GM19463 (cell line): ENCODE results near the gene TNXB.
A peak's percentile ranks its signal among the peaks of the same experiment; 100 is the strongest.

Experiments
- ATAC-seq: cut with Tn5 transposase; IDR thresholded peaks from one replicate; pipeline ENCODE4 v1.9.1; 2021; ENCODE audit warnings: mild to moderate bottlenecking, moderate library complexity; ENCODE audit not compliant: unreplicated experiment

TNXB gene

GRCh38 chr6:32140420-32141046 lies 31.4 kb upstream of the TNXB start:
- ATAC-seq = no peak

DNA sequence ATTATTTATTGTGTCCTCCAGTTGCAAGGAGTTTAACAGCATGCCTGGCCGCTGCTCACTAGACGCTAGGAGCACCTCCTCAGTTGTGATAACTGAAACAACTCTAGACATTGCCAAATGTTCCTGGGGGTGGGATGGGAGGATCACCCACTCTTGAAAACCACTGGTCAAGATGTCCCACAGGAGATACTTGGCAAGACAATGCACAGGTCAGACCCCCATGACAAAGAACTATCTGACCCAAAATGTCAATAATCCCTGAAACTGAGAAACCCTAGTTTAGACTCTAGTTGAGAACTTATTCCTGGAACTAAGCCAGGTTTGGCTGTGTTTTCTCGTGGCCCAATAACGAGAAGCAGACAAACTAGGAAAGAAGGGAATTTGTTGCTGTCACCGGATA lies 30.5 kb upstream of the TNXB start:
- ATAC-seq = no peak

GRCh38 chr6:32137454-32137853 lies 28.3 kb upstream of the TNXB start:
- ATAC-seq = no peak

- ATAC-seq = no peak
Measured at GRCh38 chr6:32133786-32134185, 24.6 kb upstream of the TNXB start.

DNA sequence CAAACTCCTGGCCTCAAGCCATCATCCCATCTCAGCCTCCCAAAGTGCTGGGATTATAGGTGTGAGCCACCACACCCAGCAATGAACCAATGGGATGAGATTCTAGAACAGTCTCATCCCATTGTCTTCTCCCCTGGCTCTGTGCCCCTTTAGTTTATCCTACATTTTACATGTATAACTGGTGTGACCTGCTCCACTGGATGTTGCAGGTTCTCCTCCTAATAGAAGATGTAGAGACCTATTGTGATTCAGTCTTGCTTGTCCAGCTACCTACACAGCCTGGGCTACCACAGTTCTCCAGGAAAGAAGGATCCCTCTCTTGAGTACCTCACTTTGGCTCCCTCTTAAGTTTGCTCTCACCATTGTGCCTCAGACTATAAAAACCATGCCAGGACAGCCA lies 23.0 kb upstream of the TNXB start:
- no peak for ATAC-seq

DNA sequence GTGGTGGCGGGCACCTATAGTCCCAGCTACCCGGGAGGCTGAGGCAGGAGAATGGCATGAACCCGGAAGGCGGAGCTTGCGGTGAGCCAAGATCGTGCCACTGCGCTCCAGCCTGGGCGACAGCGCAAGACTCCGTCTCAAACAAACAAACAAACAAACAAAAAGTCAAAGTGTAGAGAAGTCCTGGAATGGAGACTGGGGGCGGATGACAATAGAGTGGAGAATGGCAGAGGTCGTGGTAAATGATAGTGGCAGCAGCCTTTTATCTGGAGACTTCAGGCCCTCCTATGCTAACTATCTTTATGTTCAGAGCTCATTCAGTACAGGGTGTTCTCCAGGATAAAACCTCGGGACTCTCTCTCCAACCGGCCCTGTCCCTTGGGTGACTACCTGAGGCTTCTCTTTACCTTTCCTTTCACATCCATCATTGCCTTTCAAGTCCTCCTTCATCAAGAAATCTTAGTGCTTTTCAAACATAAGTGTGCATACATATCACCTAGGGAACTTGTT lies 22.4 kb upstream of the TNXB start:
- ATAC-seq = no peak

GRCh38 chr6:32129297-32130088 lies 20.4 kb upstream of the TNXB start:
- no peak for ATAC-seq

- no peak for ATAC-seq
Measured at GRCh38 chr6:32128751-32129296, 19.7 kb upstream of the TNXB start.

DNA sequence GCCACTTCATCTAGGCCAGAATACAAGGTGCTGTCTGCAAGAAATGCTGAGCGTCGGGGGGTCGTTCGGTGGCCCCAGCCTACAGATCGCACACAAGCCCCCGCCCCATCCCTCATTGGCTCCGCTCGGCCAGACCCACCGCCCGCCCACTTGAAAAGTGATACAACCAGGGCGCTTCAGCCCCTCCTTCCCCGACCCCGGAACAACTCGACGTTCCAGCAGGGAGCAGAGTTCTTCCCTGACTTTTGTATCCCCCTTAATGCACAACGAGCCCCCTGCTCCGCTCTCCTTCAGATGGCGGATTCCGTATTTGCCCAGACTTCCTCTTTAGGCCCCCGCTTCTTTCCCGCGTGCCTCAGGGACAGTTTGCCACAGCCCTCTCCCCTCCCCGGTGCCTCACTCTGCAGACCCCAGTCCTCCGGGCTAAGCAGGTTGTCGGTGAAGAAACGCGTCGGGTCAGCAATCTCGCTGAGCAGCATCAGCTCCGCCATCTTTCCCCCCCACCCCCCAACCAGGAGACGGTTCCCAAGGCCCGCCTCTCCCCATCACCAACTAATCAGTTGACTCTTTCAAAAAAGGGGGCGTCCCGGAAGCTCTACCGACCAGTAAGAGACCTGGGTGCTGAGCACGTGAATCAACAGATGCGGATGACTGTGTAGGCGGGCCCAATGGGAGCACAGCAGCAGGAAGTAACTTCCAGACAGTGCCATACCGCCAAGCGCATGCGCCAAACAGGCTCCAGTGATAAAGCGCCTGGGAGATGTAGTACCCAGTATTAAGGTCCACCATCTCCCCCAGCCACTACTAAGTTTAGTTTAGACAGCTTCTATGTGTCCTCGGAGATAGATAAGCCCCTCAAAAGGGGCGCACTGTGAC lies 18.8 kb upstream of the TNXB start, which contains the start of gene ATF6B:
ATF6B (minus strand) TSS at position 530 of the 876 bp plus-strand sequence; CDS start at position 491, 39 bp downstream.
- ATAC-seq = peak; percentile 90

GRCh38 chr6:32127409-32127716 lies 18.2 kb upstream of the TNXB start:
- ATAC-seq = no peak

DNA sequence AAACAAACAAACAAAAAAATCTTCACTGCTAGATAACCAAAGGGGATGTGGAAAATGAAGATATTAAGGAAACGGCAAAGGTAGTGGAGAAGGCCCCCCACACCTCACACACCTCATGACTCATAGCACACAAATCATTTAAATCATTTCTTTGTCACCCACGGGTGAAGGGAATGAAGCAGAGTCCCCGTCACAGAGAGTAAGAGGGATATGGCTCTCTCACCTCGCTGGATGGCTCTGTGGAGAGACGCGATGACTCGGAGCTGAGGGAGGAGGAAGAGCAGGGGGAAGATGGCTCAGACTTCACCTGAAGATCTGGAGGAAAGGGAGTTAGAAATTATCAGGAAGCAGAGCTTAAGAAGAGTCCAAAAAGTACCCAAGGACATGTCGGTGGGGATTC lies 17.7 kb upstream of the TNXB start:
- ATAC-seq = no peak

DNA sequence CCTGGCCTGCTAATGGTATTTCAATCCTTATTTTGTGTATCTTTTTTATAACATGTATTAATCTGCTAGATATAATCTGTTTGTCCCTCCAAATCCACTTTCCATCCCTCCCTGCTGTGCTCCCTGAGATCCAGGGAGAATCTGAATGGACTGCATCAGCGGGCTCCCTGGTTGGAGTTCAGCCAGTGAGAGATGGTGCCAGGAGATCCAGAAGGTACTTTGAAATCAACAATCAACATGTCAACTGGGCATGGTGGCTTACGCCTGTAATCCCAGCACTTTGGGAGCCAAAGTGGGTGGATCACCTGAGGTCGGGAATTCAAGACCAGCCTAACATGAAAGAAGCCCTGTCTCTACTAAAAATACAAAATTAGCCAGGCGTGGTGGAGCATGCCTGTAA lies 14.5 kb upstream of the TNXB start:
- ATAC-seq = no peak

DNA sequence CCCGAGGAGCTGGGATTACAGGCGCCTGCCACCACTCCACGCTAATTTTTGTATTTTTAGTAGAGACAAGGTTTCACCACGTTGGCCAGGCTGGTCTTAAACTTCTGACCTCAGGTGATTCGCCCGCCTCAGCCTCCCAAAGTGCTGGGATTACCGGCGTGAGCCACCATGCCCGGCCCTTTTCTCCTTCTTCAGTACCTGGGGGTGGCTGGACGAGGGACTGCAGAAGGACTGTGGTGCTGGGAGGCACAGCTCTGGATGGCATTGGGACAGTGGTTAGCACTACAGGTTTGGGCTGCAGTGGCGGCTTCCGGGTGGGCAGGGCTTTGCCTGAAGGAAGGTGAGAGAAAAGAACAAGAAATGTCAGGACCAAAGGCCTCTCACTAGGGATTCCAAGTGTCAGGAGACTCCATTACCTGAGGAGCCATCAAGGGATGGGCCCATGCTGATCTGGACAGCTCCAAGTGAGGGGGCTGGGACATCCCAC lies 11.5 kb upstream of the TNXB start:
- ATAC-seq = no peak

- ATAC-seq = no peak
Measured at GRCh38 chr6:32118782-32119628, 9.9 kb upstream of the TNXB start.

DNA sequence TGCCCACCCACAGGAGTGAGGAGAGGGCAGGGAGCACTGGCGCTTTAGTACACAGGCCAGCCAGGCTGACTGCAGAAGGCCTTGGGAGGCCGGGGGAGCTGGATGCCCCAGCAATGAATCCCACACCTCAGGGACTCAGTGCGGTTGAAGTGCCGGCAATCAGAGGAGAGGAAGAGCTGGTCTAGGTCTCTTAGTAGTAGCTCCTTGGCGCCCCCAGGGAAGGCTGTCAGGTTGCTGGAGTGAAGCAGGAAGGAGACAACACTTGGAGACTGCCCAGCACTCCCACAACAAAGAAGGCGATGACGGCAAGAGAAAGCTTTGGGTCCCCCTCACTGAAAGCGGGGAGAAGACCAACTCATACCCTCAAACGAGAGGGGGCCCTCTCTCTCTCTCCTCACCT lies 8.3 kb upstream of the TNXB start:
- no peak for ATAC-seq

- ATAC-seq = no peak
Measured at GRCh38 chr6:32116674-32117073, 7.5 kb upstream of the TNXB start.

GRCh38 chr6:32115623-32116022 lies 6.5 kb upstream of the TNXB start:
- ATAC-seq = no peak

GRCh38 chr6:32114796-32115195 lies 5.7 kb upstream of the TNXB start:
- no peak for ATAC-seq

- ATAC-seq = no peak
Measured at GRCh38 chr6:32113386-32114352, 4.5 kb upstream of the TNXB start.
